22Rv1 (cell line): ENCODE data around the gene CDK5RAP3.

Source experiments
- H3K27ac ChIP-seq: fragments of 450-650 bp; 2 replicates; pipeline ENCODE4 v1.5.1; 2017
- ZFX ChIP-seq: fragments of 450-650 bp; IDR thresholded peaks from 2 replicates; pipeline ENCODE4 v1.6.1; 2017; ENCODE audit warnings: antibody characterized with exemption, borderline replicate concordance
- TF ChIP-seq, protein P1 (sequence below): fragments of 450-650 bp; IDR thresholded peaks from 2 replicates; pipeline ENCODE4 v1.5.1; 2017; ENCODE audit warnings: mild to moderate bottlenecking

The CDK5RAP3 gene

DNA sequence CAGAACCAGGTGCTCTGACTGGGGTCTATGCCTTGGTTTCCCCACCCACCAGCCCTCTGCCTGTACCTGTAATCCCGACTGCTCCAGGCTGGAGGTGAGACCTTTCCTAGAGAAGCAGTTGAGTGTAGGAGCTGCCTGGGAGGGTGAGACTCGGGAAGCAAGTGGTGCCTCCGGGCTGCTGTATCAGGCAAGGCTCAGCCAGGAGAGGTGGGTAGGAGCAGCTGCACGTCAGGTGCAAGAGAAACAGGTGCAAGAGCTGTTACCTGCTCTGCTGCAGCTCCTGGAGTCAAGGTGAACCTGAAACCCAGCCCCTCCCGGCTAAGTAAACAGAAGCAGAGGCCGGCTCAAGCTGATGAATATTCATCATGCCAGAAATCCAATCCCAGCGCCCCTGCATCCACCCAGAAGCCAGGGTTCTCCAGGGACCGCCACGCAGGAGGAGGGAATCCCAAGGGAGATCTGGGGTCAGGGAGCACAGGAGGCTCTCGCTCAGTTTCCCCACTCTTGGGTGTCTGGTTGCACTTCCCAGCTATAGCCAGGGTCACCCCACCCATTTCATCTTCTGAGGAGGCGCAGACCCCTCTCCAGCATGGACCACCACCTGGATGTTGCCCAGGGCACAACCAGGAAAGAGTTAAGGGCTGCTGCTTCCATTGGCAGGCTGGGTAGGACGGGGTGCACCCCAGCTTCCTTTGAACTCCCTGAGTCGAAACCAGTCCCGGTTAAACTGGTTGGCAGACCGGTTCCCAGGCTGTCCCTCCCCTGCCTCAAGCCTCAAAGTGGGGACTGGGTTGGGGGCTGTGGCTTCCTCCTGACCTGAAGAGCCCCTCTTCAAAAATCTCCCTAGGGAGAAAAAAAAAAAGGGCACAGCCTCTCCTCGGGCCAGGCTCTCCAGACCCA, 13.1 kb upstream of the CDK5RAP3 start, which contains the start of gene PRR15L:
PRR15L (minus strand) TSS at position 293 of the 900 bp plus-strand sequence. CDS start 4,649 bp downstream, outside the sequence.
- H3K27ac ChIP-seq: peak within 1 kb of the TSS; percentile 98
- TF ChIP-seq ZFX: no peak
- TF ChIP-seq, protein P1, sequence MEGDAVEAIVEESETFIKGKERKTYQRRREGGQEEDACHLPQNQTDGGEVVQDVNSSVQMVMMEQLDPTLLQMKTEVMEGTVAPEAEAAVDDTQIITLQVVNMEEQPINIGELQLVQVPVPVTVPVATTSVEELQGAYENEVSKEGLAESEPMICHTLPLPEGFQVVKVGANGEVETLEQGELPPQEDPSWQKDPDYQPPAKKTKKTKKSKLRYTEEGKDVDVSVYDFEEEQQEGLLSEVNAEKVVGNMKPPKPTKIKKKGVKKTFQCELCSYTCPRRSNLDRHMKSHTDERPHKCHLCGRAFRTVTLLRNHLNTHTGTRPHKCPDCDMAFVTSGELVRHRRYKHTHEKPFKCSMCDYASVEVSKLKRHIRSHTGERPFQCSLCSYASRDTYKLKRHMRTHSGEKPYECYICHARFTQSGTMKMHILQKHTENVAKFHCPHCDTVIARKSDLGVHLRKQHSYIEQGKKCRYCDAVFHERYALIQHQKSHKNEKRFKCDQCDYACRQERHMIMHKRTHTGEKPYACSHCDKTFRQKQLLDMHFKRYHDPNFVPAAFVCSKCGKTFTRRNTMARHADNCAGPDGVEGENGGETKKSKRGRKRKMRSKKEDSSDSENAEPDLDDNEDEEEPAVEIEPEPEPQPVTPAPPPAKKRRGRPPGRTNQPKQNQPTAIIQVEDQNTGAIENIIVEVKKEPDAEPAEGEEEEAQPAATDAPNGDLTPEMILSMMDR: no peak

DNA sequence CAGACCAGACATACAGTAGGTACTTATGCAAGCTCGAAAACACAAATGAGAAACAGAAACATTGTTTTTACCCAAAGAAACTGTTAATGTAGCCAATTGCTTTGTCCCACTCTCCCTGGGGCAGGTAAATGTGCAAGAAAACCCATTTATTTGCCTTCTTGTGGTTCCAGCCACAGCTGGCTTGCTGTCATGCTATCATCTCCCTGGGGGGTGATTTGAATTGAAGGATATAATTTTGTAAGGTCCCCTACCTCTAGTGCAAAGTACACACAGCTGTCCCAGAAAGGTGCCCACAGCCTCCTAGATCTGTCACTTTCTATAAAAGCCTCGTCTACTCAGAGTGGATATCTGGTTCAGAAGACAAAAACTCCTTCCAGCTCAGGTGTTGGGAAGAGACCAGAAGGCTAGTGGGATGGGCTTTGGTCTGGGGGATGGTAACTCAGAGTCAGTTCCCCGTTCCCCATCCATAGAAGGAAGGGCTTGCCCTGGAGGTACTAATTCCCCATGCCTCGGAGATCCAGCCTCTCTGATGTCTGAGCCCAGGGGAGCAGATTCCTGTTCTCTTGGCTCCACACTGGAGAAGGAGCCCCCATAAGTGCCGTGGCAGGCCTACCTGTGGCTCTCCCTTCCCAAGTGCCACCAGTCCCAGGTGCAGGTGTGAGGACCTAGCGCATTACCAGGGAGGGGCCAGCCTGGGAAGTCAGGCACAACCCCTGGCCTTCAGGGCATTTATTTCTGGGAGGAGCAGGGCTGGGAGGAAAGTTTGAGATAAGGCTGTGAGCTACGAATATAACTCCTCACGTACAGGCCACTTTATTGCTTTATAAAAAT, 10.9 kb upstream of the CDK5RAP3 start:
- no peak for TF ChIP-seq ZFX
- TF ChIP-seq, protein P1: no peak
- H3K27ac ChIP-seq: no peak overlapping the region

DNA sequence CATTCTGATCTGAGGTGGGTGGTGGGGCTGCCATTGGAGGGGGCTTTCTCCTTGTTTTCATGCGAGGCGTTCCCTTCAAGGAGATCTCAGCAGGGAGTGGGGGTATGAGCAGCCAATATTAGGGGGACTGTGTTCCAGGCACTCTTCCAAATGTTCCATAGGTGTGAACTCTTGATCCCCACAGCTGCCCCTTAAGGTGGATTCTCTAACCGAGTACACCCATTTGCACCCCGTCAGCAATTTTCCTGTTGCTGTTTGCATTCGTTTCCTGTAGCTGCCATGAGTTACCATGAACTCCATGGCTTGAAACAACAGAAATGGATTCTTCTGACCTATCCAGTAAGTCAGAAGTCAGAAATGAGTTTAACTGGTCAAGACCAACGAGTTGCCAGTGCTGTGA, 9.5 kb upstream of the CDK5RAP3 start:
- no peak for TF ChIP-seq ZFX
- TF ChIP-seq, protein P1: no peak
- H3K27ac ChIP-seq: no peak overlapping the region

DNA sequence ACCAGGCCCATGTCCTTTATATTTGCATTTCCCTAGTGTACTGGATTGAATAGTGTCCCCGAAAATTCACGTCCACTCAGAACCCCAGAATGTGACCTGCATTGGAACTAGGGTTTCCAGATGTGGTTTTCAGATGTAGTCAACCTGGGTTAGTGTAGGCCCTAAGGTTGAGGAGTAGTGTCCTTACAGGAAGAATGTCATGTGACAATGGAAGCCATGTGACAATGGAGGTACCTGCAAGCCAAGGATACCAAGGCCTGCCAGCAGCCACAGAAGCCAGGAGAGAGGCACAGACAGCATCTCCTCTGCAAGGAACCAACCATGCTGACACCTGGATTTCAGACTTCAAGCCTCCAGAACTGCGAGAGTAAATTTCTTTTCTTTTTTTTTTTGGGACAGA, 8.0 kb upstream of the CDK5RAP3 start:
- no peak overlapping the region for H3K27ac ChIP-seq
- TF ChIP-seq, protein P1: no peak
- TF ChIP-seq ZFX: no peak

DNA sequence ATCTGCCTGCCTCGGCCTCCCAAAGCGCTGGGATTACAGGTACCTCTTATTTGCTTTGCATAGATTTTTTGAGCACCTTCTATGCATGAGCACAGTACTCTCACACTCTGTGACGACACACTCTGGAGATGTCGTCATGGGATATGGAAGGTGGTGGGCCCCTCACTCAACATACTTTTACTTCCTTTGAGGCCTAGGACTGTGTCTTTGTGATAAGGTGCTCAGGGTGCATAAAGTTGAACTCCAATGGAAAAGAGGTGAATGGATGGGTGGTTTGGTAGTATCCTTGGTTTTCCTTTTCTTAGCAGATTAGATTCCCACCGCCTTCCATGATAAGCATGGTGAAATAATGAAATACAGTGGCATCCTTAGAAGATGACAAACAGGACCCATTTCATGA, 6.1 kb upstream of the CDK5RAP3 start:
- H3K27ac ChIP-seq: no peak overlapping the region
- TF ChIP-seq ZFX: no peak
- TF ChIP-seq, protein P1: no peak

DNA sequence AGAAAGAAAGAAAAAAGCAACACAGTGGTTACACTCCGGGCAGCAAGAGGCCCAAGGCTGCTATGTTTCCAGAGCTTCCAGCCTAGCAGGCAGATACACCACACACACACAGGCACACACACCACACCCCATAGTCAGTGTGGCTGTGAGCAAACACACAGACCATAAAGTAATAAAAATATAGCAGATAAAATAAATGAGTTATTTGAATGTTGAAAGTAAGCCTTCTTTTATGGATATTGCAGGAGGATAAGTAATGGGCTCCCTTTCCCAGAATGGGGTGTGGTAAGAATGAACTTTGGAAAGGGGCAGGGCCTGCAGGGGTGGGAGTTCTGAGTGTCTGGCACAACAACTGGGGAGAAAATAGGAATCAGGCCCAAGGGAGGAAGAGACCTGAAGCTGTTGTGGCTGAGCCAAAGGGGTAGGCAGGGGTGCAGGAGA, 4.8 kb upstream of the CDK5RAP3 start:
- no peak for TF ChIP-seq ZFX
- TF ChIP-seq, protein P1: no peak
- H3K27ac ChIP-seq: no peak overlapping the region
